ENCODE results near the gene IHH. TPM values are rescaled to one million over a fixed set of nuclear protein-coding genes. Genes with fewer than 3 reads are reported as not detected.

The IHH gene
- total and polyA plus RNA-seq, 2 donors (not counting 1 experiment from before 2014, with no cell fraction given), result 0.15 to 0.22 TPM

DNA sequence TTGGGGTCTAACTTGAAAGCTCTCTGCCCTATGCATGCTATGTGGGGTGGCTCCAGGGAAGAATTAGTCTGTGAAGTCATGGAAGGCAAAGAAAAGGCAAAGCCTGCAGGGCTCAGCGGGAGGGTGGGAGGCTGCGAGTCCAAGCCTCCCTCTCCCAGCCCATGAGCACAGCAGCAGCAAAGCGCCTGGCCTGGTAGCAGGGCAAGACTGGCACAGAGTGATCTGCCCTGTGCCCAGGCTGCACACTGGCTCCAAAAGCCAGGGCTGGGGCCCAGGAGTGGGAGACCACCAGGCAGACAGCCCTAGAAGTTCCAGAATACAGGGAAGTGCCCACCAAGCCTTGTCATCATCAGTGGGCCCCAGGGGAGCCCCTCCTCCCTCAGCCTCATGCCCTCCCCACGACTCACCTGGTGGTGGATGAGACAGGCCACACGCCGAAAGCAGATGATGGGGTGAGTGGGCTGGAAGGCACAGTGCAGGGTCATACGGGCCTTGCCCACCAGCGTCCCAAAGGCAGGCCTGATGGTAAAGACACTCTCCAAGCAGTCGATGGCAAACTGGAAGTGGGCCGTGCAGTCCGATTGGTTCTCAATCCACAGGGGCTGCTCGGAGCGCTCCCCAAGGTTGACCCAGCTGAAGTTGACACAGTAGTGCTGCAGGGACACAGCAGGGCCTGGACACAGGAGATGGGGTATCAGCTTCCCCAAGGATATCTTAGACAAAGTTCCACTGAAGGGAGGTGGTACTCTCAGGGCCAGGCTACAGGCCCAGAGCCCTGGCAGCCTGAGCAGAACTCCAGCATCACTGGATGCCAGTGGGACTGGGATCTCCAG lies 31.5 kb downstream of the IHH start:
- peaks cover 0 to 18% (median 0%) of the 10 kb centered on the region in 4 experiments for H3K27me3 ChIP-seq (replicated peaks in 1 of 4; ENCODE audit: control extremely low read depth in 1 of 4, control insufficient read depth in 3 of 4, insufficient read depth in 4 of 4, low read length in 3 of 4)

More for the DNA sequence above, 31.5 kb downstream of the IHH start:
- H3K4me1 Mint-ChIP-seq, result no peaks in the 10 kb centered on the region
- Histone ChIP-seq H2AFZ (ENCODE audit: insufficient read depth, low read depth, low read length, poor library complexity, severe bottlenecking) (no peak overlapping the region), H3K4me1 (ENCODE audit: control insufficient read depth in 2 of 2, insufficient read depth in 2 of 2, low read length in 2 of 2) (no peaks in the 10 kb centered on the region), H3K4me3 (ENCODE audit: control extremely low read depth in 1 of 5, extremely low read depth in 1 of 5, insufficient read depth in 1 of 5, low read depth in 2 of 5, low read length in 4 of 5) (no peak overlapping the region), H3K4me2 (replicated peaks; ENCODE audit: low read depth, low read length, poor library complexity, severe bottlenecking) (no peak overlapping the region), H3K9ac (ENCODE audit: low read length) (no peak overlapping the region), H3K79me2 (ENCODE audit: control insufficient read depth, insufficient read depth, low read length) (no peaks in the 10 kb centered on the region), H4K20me1 (ENCODE audit: control insufficient read depth, insufficient read depth, low read length, poor library complexity, severe bottlenecking) (no peaks in the 10 kb centered on the region), H3K36me3 (replicated peaks in 1 of 2; ENCODE audit: control extremely low read depth in 1 of 2, control insufficient read depth in 1 of 2, extremely low read depth in 1 of 2, insufficient read depth in 2 of 2, low read length in 1 of 2) (no peaks in the 10 kb centered on the region), H3K27ac (ENCODE audit: low read length in 2 of 2) (no peak overlapping the region), H3K9me3 (ENCODE audit: control extremely low read depth in 1 of 3, control insufficient read depth in 2 of 3, insufficient read depth in 1 of 3, low read length in 2 of 3) (peaks cover 0 to 6% (median 0%) of the 10 kb centered on the region in 3 donors)
- H3K27me3 Mint-ChIP-seq, result peaks cover 39% of the 10 kb centered on the region
- WGBS (ENCODE audit: insufficient coverage), result 85% methylated on average over 11 of the region's 13 CpGs
- ATAC-seq (ENCODE audit: low read depth) (no peak), DNase-seq (no peak)
- no peak overlapping the region for H3K4me3 Mint-ChIP-seq
- POLR2A ChIA-PET, result no interaction called here
- CTCF ChIA-PET, result interaction anchor here (0.6 to 6.4 kb wide), 26 partner anchors 10 to 501 kb away, joined by 3 to 99 read pairs (median 4); partner anchors contain the start of gene IHH
- intact Hi-C loops (cut with micrococcal nuclease), result loop anchor here (1.0 to 2.0 kb wide), 2 partner anchors 90 to 118 kb away; no protein-coding TSS in a partner anchor
- H3K9me3 Mint-ChIP-seq (ENCODE audit: insufficient read depth), result no peaks in the 10 kb centered on the region
- H3K27ac Mint-ChIP-seq, result no peak overlapping the region
- no peak for TF ChIP-seq EZH2 (IDR thresholded peaks at IDR 0.05; ENCODE audit: borderline replicate concordance, insufficient read depth, low read depth, low read length, poor library complexity, severe bottlenecking)
- TF ChIP-seq, protein P1, sequence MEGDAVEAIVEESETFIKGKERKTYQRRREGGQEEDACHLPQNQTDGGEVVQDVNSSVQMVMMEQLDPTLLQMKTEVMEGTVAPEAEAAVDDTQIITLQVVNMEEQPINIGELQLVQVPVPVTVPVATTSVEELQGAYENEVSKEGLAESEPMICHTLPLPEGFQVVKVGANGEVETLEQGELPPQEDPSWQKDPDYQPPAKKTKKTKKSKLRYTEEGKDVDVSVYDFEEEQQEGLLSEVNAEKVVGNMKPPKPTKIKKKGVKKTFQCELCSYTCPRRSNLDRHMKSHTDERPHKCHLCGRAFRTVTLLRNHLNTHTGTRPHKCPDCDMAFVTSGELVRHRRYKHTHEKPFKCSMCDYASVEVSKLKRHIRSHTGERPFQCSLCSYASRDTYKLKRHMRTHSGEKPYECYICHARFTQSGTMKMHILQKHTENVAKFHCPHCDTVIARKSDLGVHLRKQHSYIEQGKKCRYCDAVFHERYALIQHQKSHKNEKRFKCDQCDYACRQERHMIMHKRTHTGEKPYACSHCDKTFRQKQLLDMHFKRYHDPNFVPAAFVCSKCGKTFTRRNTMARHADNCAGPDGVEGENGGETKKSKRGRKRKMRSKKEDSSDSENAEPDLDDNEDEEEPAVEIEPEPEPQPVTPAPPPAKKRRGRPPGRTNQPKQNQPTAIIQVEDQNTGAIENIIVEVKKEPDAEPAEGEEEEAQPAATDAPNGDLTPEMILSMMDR (IDR thresholded peaks at IDR 0.05), result no peak

All from B cell (primary cell).